K562 (cell line): ENCODE results near the gene ZNF266.

Source experiments
- CC2D1A ChIP-seq: fragments of 450-650 bp; IDR thresholded peaks from 2 replicates; pipeline ENCODE4 v1.6.1; 2017; ENCODE audit warnings: mild to moderate bottlenecking
- CEBPB ChIP-seq: fragments of 450-650 bp; IDR thresholded peaks from 2 replicates; pipeline ENCODE4 v1.6.1; 2016; ENCODE audit warnings: missing genetic modification characterization, missing compliant biosample characterization
- JUN ChIP-seq, 2 experiments: sonication (generic) in 1 of 2; formaldehyde crosslinking in 1 of 2; IDR thresholded peaks; 2 replicates each; pipeline versions ENCODE4 v1.6.1 to v1.8.0; 2012 to 2022; ENCODE audit warnings: borderline replicate concordance in 2 of 2, mild to moderate bottlenecking in 2 of 2, improper control_type of control experiment in 1 of 2, low read depth in 1 of 2, low read length in 1 of 2, missing genetic modification reagents in 1 of 2
- MAFG ChIP-seq: fragments of 450-650 bp; conservative IDR thresholded peaks from 2 replicates; pipeline ENCODE4 v1.6.1; 2016; ENCODE audit warnings: missing genetic modification characterization, missing compliant biosample characterization
- SRSF3 ChIP-seq: fragments of 200-400 bp; formaldehyde crosslinking; IDR thresholded peaks from 2 replicates; pipeline ENCODE4 v1.6.1; 2016; ENCODE audit warnings: mild to moderate bottlenecking, low read length, moderate library complexity; ENCODE audit not compliant: insufficient read depth
- ZNF354B ChIP-seq: fragments of 250-450 bp; sonication (Bioruptor Pico); IDR thresholded peaks from 2 replicates; pipeline ENCODE4 v1.4.0; 2020
- ZNF408 ChIP-seq: fragments of 250-450 bp; sonication (Bioruptor Pico); IDR thresholded peaks from 2 replicates; pipeline ENCODE4 v1.4.0; 2020; ENCODE audit warnings: low read depth, mild to moderate bottlenecking, moderate library complexity

- TF ChIP-seq JUN (IDR thresholded peaks at IDR 0.05; ENCODE audit: borderline replicate concordance, low read depth, low read length) (no peak), JUN (CRISPR knock-in tag; IDR thresholded peaks at IDR 0.05; ENCODE audit: borderline replicate concordance) (no peak), ZNF408 (CRISPR knock-in tag) (no peak), ZNF354B (CRISPR knock-in tag) (no peak), MAFG (tag) (no peak), CC2D1A (no peak), SRSF3 (no peak), CEBPB (tag) (no peak)
Observed at GRCh38 chr19:9474975-9475374, 39.6 kb upstream of the ZNF266 start.
